Middle frontal gyrus (tissue), 1 donor: ENCODE measurements around the gene BCAS3.
A peak's percentile ranks its signal among the peaks of the same experiment; 100 is the strongest.
"Not testable (repeated sequence)": the region's sequence is repeated elsewhere in the genome, so short reads cannot be mapped to it uniquely, and the experiment has no call there.

ENCODE experiments used
- DNase-seq: peaks from one replicate; pipeline ENCODE4 v3.0.0-alpha.2; 2015; ENCODE audit warnings: low spot score; ENCODE audit errors: extremely low spot score

BCAS3 gene

DNA sequence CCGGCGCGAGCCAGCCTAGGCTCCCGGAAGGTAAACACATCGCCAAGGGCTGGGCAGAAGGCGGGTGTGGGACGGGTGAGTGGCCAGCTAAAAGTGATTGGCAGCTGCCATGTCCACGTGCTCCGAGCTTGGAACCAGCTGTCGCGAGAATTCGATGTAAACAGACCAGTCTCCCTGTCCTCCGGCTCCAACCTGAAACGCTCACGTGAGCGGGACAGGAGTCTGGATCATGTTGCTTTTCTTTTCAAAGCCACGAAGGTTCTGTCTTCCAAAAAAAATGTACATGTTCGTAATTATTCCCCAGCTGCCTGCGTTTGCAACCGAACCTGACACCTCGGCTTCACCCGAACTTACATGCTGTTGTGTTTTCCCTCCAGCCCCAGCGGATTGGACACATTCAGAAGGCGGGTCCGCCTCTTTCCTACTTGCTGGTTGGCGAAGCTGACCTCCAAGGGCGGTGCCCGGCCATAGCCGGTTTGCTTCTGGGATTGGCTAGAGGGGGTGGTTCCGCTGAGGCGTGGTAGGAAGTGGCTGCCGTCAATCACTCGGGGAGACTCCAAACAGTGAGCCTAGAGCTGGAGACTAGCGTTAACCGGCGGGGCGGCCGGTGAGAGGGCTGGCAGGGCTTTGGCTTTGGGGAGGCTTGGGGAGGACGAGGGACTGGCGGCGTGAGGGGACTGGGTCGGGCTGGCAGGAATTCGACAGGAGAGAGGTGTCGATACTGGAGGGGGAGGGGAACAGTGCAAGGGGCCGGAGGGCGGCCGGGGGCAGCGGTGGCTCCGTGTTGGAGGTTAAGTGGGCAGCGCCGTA is at the start of gene BCAS3:
Gene BCAS3, plus strand, starts transcription at position 544 of the 810 bp plus-strand sequence.
- peak; percentile 99 for DNase-seq

DNA sequence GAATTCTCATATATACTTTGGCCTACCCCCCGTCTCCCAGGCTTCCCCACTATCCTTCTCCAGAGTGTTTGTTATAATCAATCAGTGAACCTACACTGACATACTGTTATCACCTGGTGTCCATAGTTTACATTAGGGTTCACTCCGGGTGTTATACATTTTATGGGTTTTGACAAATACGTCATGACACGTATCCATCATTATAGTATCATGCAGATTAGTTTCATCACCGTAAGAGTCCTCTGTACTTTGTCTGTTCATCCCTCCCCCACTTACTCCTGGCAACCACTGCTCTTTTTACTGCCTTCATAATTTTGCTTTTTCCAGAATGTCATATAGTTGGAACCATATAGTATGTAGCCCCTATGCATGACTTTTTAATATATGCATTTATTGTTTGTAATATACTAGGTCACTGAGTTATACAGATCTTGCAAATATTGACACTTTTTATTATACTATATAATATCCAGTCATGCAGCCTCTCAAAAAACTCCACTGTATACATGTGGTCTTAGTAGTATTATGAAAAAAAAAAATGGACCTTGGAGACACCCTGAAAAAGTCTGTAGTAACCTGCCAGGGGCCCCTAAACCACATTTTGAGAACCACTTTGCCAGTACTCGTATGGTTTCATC is 49.3 kb upstream of the BCAS3 start:
- no peak for DNase-seq

DNA sequence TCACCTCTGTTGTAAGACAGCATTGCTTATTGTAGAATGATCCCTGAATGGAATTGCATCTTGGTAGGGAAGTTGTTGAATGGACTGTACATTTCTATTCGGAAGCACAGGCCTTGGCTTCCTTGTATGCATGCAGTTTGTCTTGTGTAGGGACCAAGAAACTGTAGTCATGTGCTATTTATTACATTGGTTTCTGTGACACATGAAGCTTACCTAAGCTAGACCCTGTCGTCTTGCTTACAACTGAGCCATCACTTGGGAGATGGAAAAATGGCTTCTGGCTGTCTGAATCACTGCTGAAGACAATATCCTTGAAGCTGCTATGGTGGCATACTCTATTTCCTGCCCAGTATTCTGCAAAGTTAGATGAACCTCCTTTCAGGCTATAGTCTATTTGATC is 48.5 kb upstream of the BCAS3 start:
- DNase-seq = no peak

GRCh38 chr17:60630352-60630751 is 47.3 kb upstream of the BCAS3 start:
- DNase-seq = no peak

DNA sequence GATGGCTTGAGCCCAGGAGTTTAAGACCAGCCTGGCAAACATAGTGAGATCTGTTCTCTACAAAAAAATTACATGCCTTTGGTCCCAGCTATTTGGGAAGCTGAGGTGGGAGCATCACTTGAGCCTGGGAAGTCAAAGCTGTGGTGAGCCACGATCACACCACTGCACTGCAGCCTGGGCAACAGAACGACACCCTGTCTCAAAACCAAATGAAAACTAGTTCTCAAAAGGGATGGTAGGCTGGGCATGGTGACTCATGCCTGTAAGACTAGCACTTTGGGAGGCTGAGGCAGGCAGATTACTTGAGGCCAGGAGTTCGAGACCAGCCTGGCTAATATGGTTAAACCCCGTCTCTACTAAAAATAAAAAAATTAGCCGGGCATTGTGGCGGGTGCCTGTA is 46.5 kb upstream of the BCAS3 start:
- no peak for DNase-seq

GRCh38 chr17:60637683-60638082 is 40.0 kb upstream of the BCAS3 start:
- DNase-seq = no peak

DNA sequence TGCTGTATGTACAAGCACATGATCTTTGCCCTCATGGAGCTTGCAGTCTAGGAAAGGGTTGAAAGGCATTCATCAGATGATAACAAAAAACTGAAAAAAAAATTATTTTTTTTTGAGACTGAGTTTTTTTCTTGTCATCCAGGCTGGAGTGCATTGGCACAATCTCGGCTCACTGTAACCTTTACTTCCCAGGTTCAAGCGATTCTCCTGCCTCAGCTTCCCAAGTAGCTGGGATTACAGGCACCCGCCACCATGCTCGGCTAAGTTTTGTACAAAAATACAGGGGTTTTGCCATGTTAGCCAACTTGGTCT is 38.7 kb upstream of the BCAS3 start:
- DNase-seq = no peak

DNA sequence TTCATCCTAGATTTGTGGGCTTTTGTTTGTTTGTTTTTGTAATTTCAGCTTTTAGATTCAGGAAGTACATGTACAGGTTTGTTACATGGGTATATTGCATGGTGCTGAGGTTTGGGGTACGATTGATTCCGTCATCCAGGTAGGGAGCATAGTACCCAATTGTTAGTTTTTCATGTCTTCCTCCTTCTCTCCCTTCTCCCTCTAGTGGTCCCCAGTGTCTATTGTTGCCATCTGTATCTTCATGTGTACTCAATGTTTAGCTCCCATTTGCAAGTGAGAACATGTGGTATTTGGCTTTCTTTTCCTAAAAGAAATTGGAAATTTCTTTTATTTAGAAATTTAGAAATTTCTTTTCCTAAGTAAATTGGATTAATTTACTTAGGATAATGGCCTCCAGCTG is 37.1 kb upstream of the BCAS3 start:
- DNase-seq = no peak

DNA sequence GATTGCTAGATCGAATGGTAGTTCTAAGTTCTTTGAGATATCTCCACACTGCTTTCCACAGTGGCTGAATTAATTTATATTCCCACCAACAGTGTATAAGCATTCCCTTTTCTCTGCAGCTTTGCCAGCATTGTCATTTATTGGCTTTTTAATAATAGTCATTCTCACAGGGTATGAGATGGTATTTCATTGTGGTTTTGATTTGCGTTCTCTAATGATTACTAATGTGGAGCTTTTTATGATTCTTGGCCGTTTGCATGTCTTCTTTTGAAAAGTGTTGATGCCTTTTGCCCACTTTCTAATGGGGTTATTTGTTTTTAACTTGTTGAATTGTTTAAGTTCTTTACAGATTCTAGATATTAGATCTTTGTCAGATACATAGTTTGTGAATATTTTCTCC is 36.5 kb upstream of the BCAS3 start:
- DNase-seq = no peak

- DNase-seq = peak; percentile 44
These were observed 35.8 kb upstream of the BCAS3 start for GRCh38 chr17:60641810-60642220.

- DNase-seq = no peak
These were observed 31.6 kb upstream of the BCAS3 start for GRCh38 chr17:60645918-60646523.

DNA sequence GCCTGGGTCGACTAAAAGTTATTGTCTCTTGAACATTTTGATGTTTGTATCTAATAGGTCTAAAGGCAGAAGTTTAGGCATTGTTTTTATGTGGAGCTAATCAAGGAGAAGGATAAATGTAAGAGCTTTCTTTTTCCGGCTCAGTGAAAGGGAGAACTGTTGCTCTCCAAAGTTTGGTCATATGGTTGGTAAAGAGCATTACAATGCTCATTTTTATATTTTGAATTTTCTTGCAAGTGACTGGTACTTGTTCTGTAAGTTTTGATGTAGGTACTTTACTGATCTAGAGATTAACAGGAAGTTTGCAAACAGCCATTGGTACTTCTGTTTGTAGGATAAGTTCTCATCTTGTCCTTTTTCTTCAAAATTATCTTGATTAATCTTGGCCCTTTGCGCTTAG is 30.9 kb upstream of the BCAS3 start:
- no peak for DNase-seq

- DNase-seq = no peak
These were observed 29.9 kb upstream of the BCAS3 start for GRCh38 chr17:60647705-60648104.

GRCh38 chr17:60652454-60653247 is 25.0 kb upstream of the BCAS3 start:
- DNase-seq = no peak

DNA sequence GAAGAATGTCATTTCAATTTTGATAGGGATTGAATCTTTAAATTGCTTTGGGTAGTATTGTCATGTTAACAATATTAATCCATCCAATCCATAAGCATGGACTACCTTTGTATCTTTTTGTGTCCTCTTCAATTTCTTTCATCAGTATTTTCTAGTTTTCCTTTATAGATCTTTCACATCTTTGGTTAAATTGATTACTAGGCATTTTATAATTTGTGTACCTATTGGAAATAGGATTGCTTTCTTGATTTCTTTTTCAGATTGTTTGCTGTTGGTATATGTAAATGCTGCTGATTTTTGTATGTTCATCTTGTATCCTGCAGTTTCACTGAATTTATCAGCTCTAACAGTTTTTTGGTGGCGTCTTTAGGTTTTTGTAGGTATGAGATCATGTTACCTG is 24.1 kb upstream of the BCAS3 start:
- DNase-seq = no peak

DNA sequence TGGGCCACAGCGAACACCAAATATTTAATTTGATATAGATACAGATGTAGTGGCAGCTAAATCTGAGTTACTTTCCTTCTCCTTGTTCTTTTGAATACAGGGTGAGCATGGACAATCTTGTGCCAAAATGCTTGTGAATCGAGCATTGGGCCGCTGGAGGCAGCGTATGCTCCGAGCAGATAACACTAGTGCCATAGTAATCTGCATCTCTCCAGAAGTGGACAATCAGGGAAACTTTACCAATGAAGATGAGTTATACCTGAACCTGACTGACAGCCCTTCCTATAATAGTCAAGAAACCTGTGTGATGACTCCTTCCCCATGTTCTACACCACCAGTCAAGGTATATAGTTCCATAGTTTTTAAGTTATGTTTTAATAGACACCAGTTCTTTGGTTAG is 21.2 kb upstream of the BCAS3 start:
- no peak for DNase-seq

DNA sequence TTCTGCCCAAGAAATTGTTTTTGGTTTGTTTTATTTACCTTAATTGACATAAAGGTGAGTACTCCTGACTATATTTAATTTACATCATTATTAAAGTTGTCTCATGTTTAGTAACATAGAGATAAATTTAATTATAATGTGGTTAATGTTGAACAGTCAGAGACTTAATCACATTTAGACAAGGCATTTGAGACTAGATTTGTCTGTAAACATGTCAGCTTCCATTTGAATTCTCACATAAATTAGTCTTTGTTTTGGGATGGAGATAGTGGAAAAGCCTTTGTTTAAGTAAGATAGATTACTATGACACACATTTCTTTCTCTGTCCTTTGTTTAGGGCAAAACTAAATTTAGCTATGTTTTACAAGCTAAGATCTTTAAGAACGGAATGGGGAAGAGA is 18.5 kb upstream of the BCAS3 start:
- no peak for DNase-seq

DNA sequence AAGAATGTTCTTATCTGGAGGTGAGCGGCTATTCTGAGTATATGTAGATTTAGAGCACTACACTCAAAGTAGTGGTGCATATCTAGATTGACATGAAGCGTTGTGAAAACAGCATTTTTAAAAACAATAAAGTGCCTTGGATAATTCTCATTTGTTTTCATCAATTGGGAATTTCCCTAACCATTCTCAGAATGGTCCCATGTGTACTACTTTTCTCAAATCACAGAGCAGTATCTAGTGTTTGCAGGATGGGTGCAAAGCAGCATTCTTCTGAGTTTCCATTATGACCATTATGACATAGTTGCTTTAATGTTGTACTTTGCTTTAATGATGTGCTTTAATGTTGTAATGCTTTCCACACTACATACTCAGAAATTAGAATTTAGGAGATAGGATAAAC is 16.2 kb upstream of the BCAS3 start:
- DNase-seq = no peak

- no peak for DNase-seq
These were observed 13.6 kb upstream of the BCAS3 start for GRCh38 chr17:60664022-60664421.

- no peak for DNase-seq
These were observed 12.0 kb upstream of the BCAS3 start for GRCh38 chr17:60665602-60666001.

DNA sequence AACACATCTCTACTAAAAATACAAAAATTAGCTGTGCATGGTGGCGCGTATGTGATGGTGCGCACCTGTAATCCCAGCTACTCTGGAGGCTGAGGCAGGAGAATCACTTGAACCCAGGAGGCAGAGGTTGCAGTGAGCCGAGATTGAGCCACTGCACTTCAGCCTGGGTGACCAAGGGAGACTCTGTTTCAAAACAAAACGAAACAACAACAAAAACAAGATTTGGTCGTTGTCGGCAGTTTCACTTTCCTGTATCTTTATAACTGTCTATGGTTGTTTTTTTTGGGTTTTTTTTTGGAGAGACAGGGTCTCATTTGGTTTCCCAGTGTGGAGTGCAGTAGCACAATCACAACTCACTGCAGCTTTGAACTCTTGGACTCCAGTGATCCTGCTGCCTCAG is 8.9 kb upstream of the BCAS3 start:
- DNase-seq = not testable (repeated sequence)

DNA sequence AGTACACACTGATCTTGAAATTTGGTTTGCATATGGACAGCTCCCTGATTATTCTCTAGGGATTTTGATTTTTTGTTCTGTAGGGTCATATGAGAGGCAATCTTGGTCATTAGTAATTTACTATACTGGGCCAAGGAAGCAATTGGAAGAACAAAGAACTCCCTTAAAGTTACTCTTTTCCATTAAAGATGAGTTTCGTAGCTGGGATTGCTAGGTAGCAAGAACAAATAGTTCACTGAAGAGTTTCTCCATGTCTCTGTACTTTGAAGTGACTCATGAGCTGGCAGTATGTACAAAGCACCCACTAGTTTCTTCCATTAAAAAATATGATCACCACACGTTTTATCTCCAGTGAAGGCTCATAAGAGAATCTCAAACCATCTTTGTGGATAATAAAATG is 6.2 kb upstream of the BCAS3 start:
- DNase-seq = no peak
